Endothelial cell of umbilical vein (primary cell): ENCODE measurements around the gene GALNT2. TPM values are rescaled to one million over a fixed set of nuclear protein-coding genes. Genes with fewer than 3 reads are reported as not detected.

Experiments
- BruUV-seq: library from RNA; stranded (reverse); fragments of 400-500 nt; replicated peaks from 2 replicates; lab custom pipeline; 2021; lab: Mats Ljungman, UMichigan
- CTCF ChIA-PET: fragments of 300-600, 350-600 bp; sonication (Branson Sonifier 250); formaldehyde crosslinking; loops from one replicate; lab custom pipeline; 2021; ENCODE audit warnings: antibody characterized with exemption, inconsistent platforms; lab: Charles Lee
- POLR2A ChIA-PET: fragments of 300-600, 350-600 bp; sonication (Branson Sonifier 250); formaldehyde crosslinking; loops from one replicate; lab custom pipeline; 2021; ENCODE audit warnings: antibody characterized with exemption, inconsistent platforms; lab: Charles Lee
- DNase-seq: peaks from one replicate; pipeline ENCODE4 v3.0.0-alpha.2; 2011; ENCODE audit warnings: low read depth, low spot score
- FAIRE-seq: peaks from 2 replicates; lab custom pipeline; 2011; peaks lifted over from hg19 to GRCh38; lab: Jason Lieb, UNC
- H2AFZ ChIP-seq: 2 replicates; pipeline ENCODE4 v1.6.0; 2012; ENCODE audit warnings: low read depth, low read length, control low read depth, inconsistent platforms
- H3K27ac ChIP-seq: 2 replicates; pipeline ENCODE4 v1.5.1; 2011; ENCODE audit warnings: low read depth, mild to moderate bottlenecking, control low read depth, low read length, moderate library complexity; ENCODE audit not compliant: insufficient read depth
- H3K27me3 ChIP-seq, 2 experiments: 2 replicates each; pipeline versions ENCODE4 v1.6.0 to v1.6.1; 2011; ENCODE audit warnings: low read length in 2 of 2, mixed read lengths in 1 of 2; ENCODE audit not compliant: control insufficient read depth in 2 of 2, insufficient read depth in 2 of 2
- H3K36me3 ChIP-seq, 2 experiments: 2 replicates in 1 of 2; 3 replicates in 1 of 2; pipeline ENCODE4 v1.5.1; 2011; ENCODE audit warnings: low read length in 2 of 2, mild to moderate bottlenecking in 1 of 2, moderate library complexity in 1 of 2; ENCODE audit not compliant: control insufficient read depth in 2 of 2, insufficient read depth in 2 of 2; ENCODE audit errors: extremely low read depth in 1 of 2
- H3K4me1 ChIP-seq: 3 replicates; pipeline ENCODE4 v1.5.1; 2011; ENCODE audit warnings: mild to moderate bottlenecking, low read length; ENCODE audit not compliant: control insufficient read depth, insufficient read depth; ENCODE audit errors: extremely low read depth
- H3K4me2 ChIP-seq: 2 replicates; pipeline ENCODE4 v1.6.1; 2011; ENCODE audit warnings: low read length, control low read depth, mixed read lengths; ENCODE audit not compliant: insufficient read depth
- H3K4me3 ChIP-seq, 3 experiments: fragments of 200-600 bp in 1 of 3; sonication (generic), shearing (Covaris generic) in 1 of 3; replicated peaks in 1 of 3; 2 replicates each; pipeline ENCODE4 v1.5.1; 2011 to 2016; ENCODE audit warnings: control low read depth in 3 of 3, low read length in 3 of 3, mild to moderate bottlenecking in 2 of 3, inconsistent platforms in 1 of 3, low read depth in 1 of 3, moderate library complexity in 1 of 3; ENCODE audit not compliant: insufficient read depth in 1 of 3
- H3K79me2 ChIP-seq: 2 replicates; pipeline ENCODE4 v1.6.0; 2012; ENCODE audit warnings: low read length, inconsistent platforms; ENCODE audit not compliant: control insufficient read depth, insufficient read depth
- H3K9ac ChIP-seq: replicated peaks from 2 replicates; pipeline ENCODE3; 2011; ENCODE audit warnings: low read length, control low read depth; ENCODE audit not compliant: insufficient read depth; ENCODE audit errors: extremely low read depth
- H3K9me1 ChIP-seq: replicated peaks from 3 replicates; pipeline ENCODE4 v1.6.0; 2011; ENCODE audit warnings: mild to moderate bottlenecking, low read length; ENCODE audit not compliant: control insufficient read depth, insufficient read depth; ENCODE audit errors: extremely low read depth
- H3K9me3 ChIP-seq: replicated peaks from 2 replicates; pipeline ENCODE4 v1.5.1; 2012; ENCODE audit warnings: low read length, inconsistent platforms; ENCODE audit not compliant: control insufficient read depth, insufficient read depth
- H4K20me1 ChIP-seq: replicated peaks from 2 replicates; pipeline ENCODE3; 2011; ENCODE audit warnings: mild to moderate bottlenecking, low read length; ENCODE audit not compliant: control insufficient read depth, insufficient read depth; ENCODE audit errors: extremely low read depth
- EZH2 ChIP-seq: IDR thresholded peaks from 2 replicates; pipeline ENCODE4 v1.6.1; 2012; ENCODE audit warnings: borderline replicate concordance, low read depth, mild to moderate bottlenecking, moderate library complexity, low read length, inconsistent platforms; ENCODE audit not compliant: severe bottlenecking
- FOS ChIP-seq: IDR thresholded peaks from 2 replicates; pipeline ENCODE4 v1.6.1; 2011; ENCODE audit warnings: mild to moderate bottlenecking, low read length, moderate library complexity, borderline replicate concordance; ENCODE audit not compliant: insufficient read depth
- GATA2 ChIP-seq: IDR thresholded peaks from 2 replicates; pipeline ENCODE4 v1.7.0; 2011; ENCODE audit warnings: low read depth, mild to moderate bottlenecking, moderate library complexity, mixed read lengths, low read length; ENCODE audit not compliant: insufficient read length, insufficient read depth
- JUN ChIP-seq: IDR thresholded peaks from 2 replicates; pipeline ENCODE4 v1.6.1; 2011; ENCODE audit warnings: borderline replicate concordance, low read depth; ENCODE audit not compliant: insufficient read length, insufficient read depth
- MYC ChIP-seq: IDR thresholded peaks from one replicate; pipeline ENCODE4 v1.6.1; 2011; ENCODE audit warnings: mild to moderate bottlenecking, low read depth, low read length
- POLR2A ChIP-seq: IDR thresholded peaks from 2 replicates; pipeline ENCODE4 v1.6.1; 2012; ENCODE audit warnings: low read depth, mild to moderate bottlenecking, control low read depth, low read length
- POLR2AphosphoS5 ChIP-seq: IDR thresholded peaks from 2 replicates; pipeline ENCODE4 v1.6.1; 2012; ENCODE audit warnings: low read depth, mild to moderate bottlenecking, control low read depth, low read length, moderate library complexity; ENCODE audit not compliant: insufficient read depth
- dilution Hi-C: fragments of 300-500 bp; cut with MboI; formaldehyde crosslinking; loops from one replicate; pipeline ENCODE4 v1.15.0; 2019; ENCODE audit warnings: low sequenced_read_pairs; ENCODE audit not compliant: extremely low pct_ligation_motif_present
- intact Hi-C: fragments of 100-400 bp; cut with micrococcal nuclease; formaldehyde crosslinking; loops from one replicate; pipeline ENCODE4 v1.10.0; 2022
- polyA plus RNA-seq, 4 experiments: library from polyadenylated mRNA; depleted of rRNA in 3 of 4; stranded (reverse) in 3 of 4; unstranded in 1 of 4; fragments of >200 nt; gene quantifications; 2 replicates each; pipeline versions ENCODE4 v1.2.1 to v1.2.3, GENCODE V29; 2011 to 2012; ENCODE audit warnings: missing spikeins in 1 of 4
- total RNA-seq: library from RNA; stranded (reverse); gene quantifications from 2 replicates; pipeline ENCODE4 v1.2.3, GENCODE V29; 2021
- TF ChIP-seq, protein P1 (sequence below): IDR thresholded peaks from 2 replicates; pipeline ENCODE4 v1.6.1; 2011; ENCODE audit not compliant: insufficient read depth, insufficient read length
- TF ChIP-seq, protein P2 (sequence below), 2 donors: IDR thresholded peaks; 1 replicate in 1 of 2; 2 replicates in 1 of 2; pipeline ENCODE4 v1.5.1; 2011; ENCODE audit warnings: low read length in 2 of 2, mild to moderate bottlenecking in 2 of 2, moderate library complexity in 2 of 2, control low read depth in 1 of 2, inconsistent platforms in 1 of 2, low read depth in 1 of 2; ENCODE audit not compliant: insufficient read depth in 1 of 2; ENCODE audit errors: extremely low read depth in 1 of 2

The GALNT2 gene
- total and polyA plus RNA-seq, 2 donors (not counting 3 experiments of a cell fraction or from before 2014, with no cell fraction given), result 56.3 to 77.5 TPM

DNA sequence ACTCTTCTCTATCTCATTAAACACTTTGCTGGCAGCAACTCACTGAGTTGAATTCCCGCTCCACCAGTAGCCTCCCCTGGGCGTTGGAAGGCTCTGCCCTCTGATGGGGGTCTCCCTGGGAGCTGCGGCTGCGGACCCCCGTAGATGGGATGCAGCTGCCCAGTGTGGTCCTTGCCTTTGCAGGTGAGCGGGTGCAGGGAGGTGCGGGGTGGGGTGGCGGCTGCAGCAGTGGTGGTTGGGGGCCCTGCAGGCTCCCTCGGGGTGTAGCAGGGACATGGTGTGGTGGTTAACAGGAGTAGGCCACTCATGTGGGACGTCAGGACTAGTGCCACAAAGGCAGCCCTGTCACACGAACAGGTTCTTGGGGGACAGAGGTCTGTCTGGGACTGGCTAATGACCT lies 42.0 kb downstream of the GALNT2 start:
- DNase-seq (no peak), FAIRE-seq (no peak)
- Histone ChIP-seq H3K9ac (no peak overlapping the region), H3K9me1 (no peaks in the 10 kb centered on the region), H3K27ac (no peak overlapping the region), H3K9me3 (no peaks in the 10 kb centered on the region), H2AFZ (no peak overlapping the region), H3K79me2 (peaks cover 2% of the 10 kb centered on the region), H3K27me3 (no peaks in the 10 kb centered on the region), H3K36me3 (no peaks in the 10 kb centered on the region), H3K4me3 (no peak overlapping the region), H4K20me1 (no peaks in the 10 kb centered on the region), H3K4me2 (no peak overlapping the region), H3K4me1 (peaks cover 29% of the 10 kb centered on the region)
- dilution Hi-C loops, result no loop called here
- no TSS peak for BruUV-seq
- no peak for TF ChIP-seq EZH2
- TF ChIP-seq JUN, result no peak
- no peak for TF ChIP-seq FOS
- TF ChIP-seq, protein P1, sequence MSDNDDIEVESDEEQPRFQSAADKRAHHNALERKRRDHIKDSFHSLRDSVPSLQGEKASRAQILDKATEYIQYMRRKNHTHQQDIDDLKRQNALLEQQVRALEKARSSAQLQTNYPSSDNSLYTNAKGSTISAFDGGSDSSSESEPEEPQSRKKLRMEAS, result no peak
- TF ChIP-seq POLR2A, result no peak
- TF ChIP-seq, protein P2, sequence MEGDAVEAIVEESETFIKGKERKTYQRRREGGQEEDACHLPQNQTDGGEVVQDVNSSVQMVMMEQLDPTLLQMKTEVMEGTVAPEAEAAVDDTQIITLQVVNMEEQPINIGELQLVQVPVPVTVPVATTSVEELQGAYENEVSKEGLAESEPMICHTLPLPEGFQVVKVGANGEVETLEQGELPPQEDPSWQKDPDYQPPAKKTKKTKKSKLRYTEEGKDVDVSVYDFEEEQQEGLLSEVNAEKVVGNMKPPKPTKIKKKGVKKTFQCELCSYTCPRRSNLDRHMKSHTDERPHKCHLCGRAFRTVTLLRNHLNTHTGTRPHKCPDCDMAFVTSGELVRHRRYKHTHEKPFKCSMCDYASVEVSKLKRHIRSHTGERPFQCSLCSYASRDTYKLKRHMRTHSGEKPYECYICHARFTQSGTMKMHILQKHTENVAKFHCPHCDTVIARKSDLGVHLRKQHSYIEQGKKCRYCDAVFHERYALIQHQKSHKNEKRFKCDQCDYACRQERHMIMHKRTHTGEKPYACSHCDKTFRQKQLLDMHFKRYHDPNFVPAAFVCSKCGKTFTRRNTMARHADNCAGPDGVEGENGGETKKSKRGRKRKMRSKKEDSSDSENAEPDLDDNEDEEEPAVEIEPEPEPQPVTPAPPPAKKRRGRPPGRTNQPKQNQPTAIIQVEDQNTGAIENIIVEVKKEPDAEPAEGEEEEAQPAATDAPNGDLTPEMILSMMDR (IDR thresholded peaks at IDR 0.05; ENCODE audit: extremely low read depth in 1 of 2, insufficient read depth in 1 of 2, low read depth in 1 of 2, low read length in 2 of 2), result no peak
- TF ChIP-seq MYC, result no peak
- no peak for TF ChIP-seq GATA2
- no peak for TF ChIP-seq POLR2AphosphoS5
- intact Hi-C loops, result loop anchor here (5.0 kb wide), 1 partner anchor 33 kb away; no protein-coding TSS in a partner anchor
- ChIA-PET CTCF (interaction anchor here (1.1 kb wide), 1 partner anchor 29 kb away, joined by 3 read pairs; no protein-coding TSS in a partner anchor), POLR2A (no interaction called here)
